HCT116 (cell line): Measurements from ENCODE around the gene SLC25A21. TPM values are rescaled to one million over a fixed set of nuclear protein-coding genes. Genes with fewer than 3 reads are reported as not detected.

Source experiments
- ATAC-seq: fragments of 200-7000 bp; cut with Tn5 transposase; 2 replicates; pipeline ENCODE4 v1.9.1; 2020; ENCODE audit warnings: mild to moderate bottlenecking, moderate library complexity
- BruUV-seq: library from RNA; stranded (reverse); fragments of 400-500 nt; replicated peaks from 2 replicates; lab custom pipeline; 2021; lab: Mats Ljungman, UMichigan
- CTCF ChIA-PET: fragments of 300-600 bp; sonication (Branson Sonifier 250); formaldehyde crosslinking; loops from one replicate; lab custom pipeline; 2021; ENCODE audit warnings: antibody characterized with exemption; lab: Charles Lee
- POLR2A ChIA-PET: fragments of 300-600, 350-600 bp; sonication (Branson Sonifier 250); formaldehyde crosslinking; loops from one replicate; lab custom pipeline; 2021; ENCODE audit warnings: antibody characterized with exemption; lab: Charles Lee
- RAD21 ChIA-PET, 2 experiments: fragments of 300-600 bp; sonication (Branson Sonifier 250); formaldehyde crosslinking; loops; one replicate each; lab custom pipeline; 2023; ENCODE audit warnings: low total read pairs in 2 of 2; ENCODE audit not compliant: uncharacterized antibody in 2 of 2, unreplicated experiment in 2 of 2, low non-redundant PET in 1 of 2; lab: Charles Lee
- DNase-seq: peaks from one replicate; pipeline ENCODE4 v3.0.0-alpha.2; 2010; ENCODE audit warnings: low read depth, low spot score
- H2AFZ ChIP-seq: fragments of 200-600 bp; shearing (Covaris generic), sonication (generic); 2 replicates; pipeline ENCODE4 v1.6.1; 2017; ENCODE audit warnings: low read depth, mixed run types, mixed read lengths, antibody characterized with exemption, low read length; ENCODE audit not compliant: poor library complexity, severe bottlenecking
- H3K27ac ChIP-seq: 2 replicates; pipeline ENCODE4 v1.5.1; 2012; ENCODE audit warnings: low read depth, low read length
- H3K27me3 ChIP-seq: fragments of 200-600 bp; sonication (generic); 2 replicates; pipeline ENCODE4 v1.6.1; 2016; ENCODE audit warnings: mixed run types, low read length, mixed read lengths; ENCODE audit not compliant: insufficient read depth
- H3K36me3 ChIP-seq, 2 experiments: fragments of 200-500 bp in 1 of 2; fragments of 200-600 bp in 1 of 2; sonication (Bioruptor generic) in 1 of 2; sonication (generic) in 1 of 2; 2 replicates each; pipeline versions ENCODE4 v1.5.1 to v1.6.1; 2014 to 2016; ENCODE audit warnings: low read length in 2 of 2, inconsistent platforms in 1 of 2, mixed read lengths in 1 of 2, mixed run types in 1 of 2; ENCODE audit not compliant: insufficient read depth in 2 of 2, control insufficient read depth in 1 of 2
- H3K4me1 ChIP-seq, 2 experiments: fragments of 200-600 bp in 1 of 2; sonication (generic) in 1 of 2; 2 replicates each; pipeline versions ENCODE4 v1.5.1 to v1.6.1; 2012 to 2017; ENCODE audit warnings: low read length in 2 of 2, inconsistent platforms in 1 of 2, mild to moderate bottlenecking in 1 of 2, mixed read lengths in 1 of 2, mixed run types in 1 of 2, moderate library complexity in 1 of 2; ENCODE audit not compliant: insufficient read depth in 2 of 2, control insufficient read depth in 1 of 2
- H3K4me2 ChIP-seq: fragments of 200-600 bp; sonication (generic); 2 replicates; pipeline ENCODE4 v1.6.1; 2017; ENCODE audit warnings: mixed run types, low read length, mixed read lengths
- H3K4me3 ChIP-seq, 2 experiments: fragments of 200-600 bp in 1 of 2; sonication (generic) in 1 of 2; replicated peaks in 1 of 2; 2 replicates each; pipeline ENCODE4 v1.5.1; 2011 to 2016; ENCODE audit warnings: low read length in 2 of 2, control low read depth in 1 of 2, low read depth in 1 of 2, mild to moderate bottlenecking in 1 of 2, mixed read lengths in 1 of 2, mixed run types in 1 of 2
- H3K79me2 ChIP-seq: fragments of 200-600 bp; sonication (generic); 2 replicates; pipeline ENCODE4 v1.6.1; 2017; ENCODE audit warnings: mild to moderate bottlenecking, mixed run types, low read length, moderate library complexity, mixed read lengths; ENCODE audit not compliant: insufficient read depth
- H3K9ac ChIP-seq: fragments of 200-600 bp; sonication (generic); 2 replicates; pipeline ENCODE4 v1.6.1; 2016; ENCODE audit warnings: low read length, mixed read lengths
- H3K9me2 ChIP-seq: fragments of 200-600 bp; sonication (generic), shearing (Covaris generic); 2 replicates; pipeline ENCODE4 v1.6.1; 2017; ENCODE audit warnings: mixed run types, mild to moderate bottlenecking, moderate library complexity; ENCODE audit not compliant: insufficient read depth
- H3K9me3 ChIP-seq, 2 experiments: fragments of 200-500 bp in 1 of 2; fragments of 200-600 bp in 1 of 2; sonication (Bioruptor generic) in 1 of 2; sonication (generic) in 1 of 2; 2 replicates each; pipeline ENCODE4 v1.6.1; 2014 to 2017; ENCODE audit warnings: low read length in 2 of 2, mixed read lengths in 2 of 2, inconsistent platforms in 1 of 2, low read depth in 1 of 2, mild to moderate bottlenecking in 1 of 2, mixed run types in 1 of 2, moderate library complexity in 1 of 2; ENCODE audit not compliant: control insufficient read depth in 1 of 2, insufficient read depth in 1 of 2
- H4K20me1 ChIP-seq: fragments of 200-600 bp; sonication (generic), shearing (Covaris generic); 2 replicates; pipeline ENCODE4 v1.6.1; 2017; ENCODE audit warnings: mixed run types, mild to moderate bottlenecking, moderate library complexity; ENCODE audit not compliant: insufficient read depth
- CEBPB ChIP-seq: IDR thresholded peaks from 2 replicates; pipeline ENCODE4 v1.6.1; 2012; ENCODE audit warnings: low read depth
- ELF1 ChIP-seq: IDR thresholded peaks from 2 replicates; pipeline ENCODE4 v1.6.1; 2012; ENCODE audit warnings: low read depth, borderline replicate concordance
- EZH2 ChIP-seq: fragments of 200-600 bp; sonication (generic); IDR thresholded peaks from 2 replicates; pipeline ENCODE4 v1.6.1; 2017; ENCODE audit warnings: antibody characterized with exemption, mixed run types
- FOSL1 ChIP-seq: IDR thresholded peaks from 2 replicates; pipeline ENCODE4 v1.6.1; 2012; ENCODE audit warnings: low read depth
- RAD21 ChIP-seq: IDR thresholded peaks from 2 replicates; pipeline ENCODE4 v1.6.1; 2012; ENCODE audit warnings: low read depth, mild to moderate bottlenecking
- SIN3A ChIP-seq: IDR thresholded peaks from 2 replicates; pipeline ENCODE4 v1.6.1; 2012; ENCODE audit warnings: low read depth
- SRF ChIP-seq: IDR thresholded peaks from 2 replicates; pipeline ENCODE4 v1.6.1; 2012; ENCODE audit warnings: low read depth
- YY1 ChIP-seq: IDR thresholded peaks from 2 replicates; pipeline ENCODE4 v1.6.1; 2011; ENCODE audit warnings: low read length, low read depth, moderate library complexity, mild to moderate bottlenecking; ENCODE audit not compliant: insufficient replicate concordance; ENCODE audit errors: extremely low read depth
- ZNF274 ChIP-seq: fragments of 200-500 bp; sonication (Bioruptor generic); IDR thresholded peaks from 2 replicates; pipeline ENCODE4 v1.6.1; 2014; ENCODE audit warnings: mild to moderate bottlenecking, low read depth, low read length, inconsistent platforms
- intact Hi-C: fragments of 100-400 bp; cut with micrococcal nuclease; formaldehyde crosslinking; loops from 2 replicates; pipeline ENCODE4 v1.10.0; 2022
- total RNA-seq: library from RNA; stranded (reverse); gene quantifications from one replicate; pipeline ENCODE4 v1.2.1, GENCODE V29; 2021; ENCODE audit not compliant: unreplicated experiment
- TF ChIP-seq, protein P1 (sequence below), 3 experiments: fragments of 200-600 bp in 1 of 3; sonication (generic) in 1 of 3; IDR thresholded peaks in 2 of 3; conservative IDR thresholded peaks in 1 of 3; 2 replicates each; pipeline ENCODE4 v1.5.1; 2012 to 2017; ENCODE audit warnings: low read depth in 2 of 3, low read length in 2 of 3, antibody characterized with exemption in 1 of 3, borderline replicate concordance in 1 of 3, control low read depth in 1 of 3, mild to moderate bottlenecking in 1 of 3, mixed read lengths in 1 of 3, mixed run types in 1 of 3, moderate library complexity in 1 of 3; ENCODE audit not compliant: insufficient read depth in 1 of 3
- TF ChIP-seq, protein P2 (sequence below): IDR thresholded peaks from 2 replicates; pipeline ENCODE4 v1.6.1; 2012; ENCODE audit warnings: low read depth
- TF ChIP-seq, protein P3 (sequence below): IDR thresholded peaks from 2 replicates; pipeline ENCODE4 v1.6.1; 2012

SLC25A21 gene
- total RNA-seq, 1 experiment from 2014 or later = 3.5 TPM

DNA sequence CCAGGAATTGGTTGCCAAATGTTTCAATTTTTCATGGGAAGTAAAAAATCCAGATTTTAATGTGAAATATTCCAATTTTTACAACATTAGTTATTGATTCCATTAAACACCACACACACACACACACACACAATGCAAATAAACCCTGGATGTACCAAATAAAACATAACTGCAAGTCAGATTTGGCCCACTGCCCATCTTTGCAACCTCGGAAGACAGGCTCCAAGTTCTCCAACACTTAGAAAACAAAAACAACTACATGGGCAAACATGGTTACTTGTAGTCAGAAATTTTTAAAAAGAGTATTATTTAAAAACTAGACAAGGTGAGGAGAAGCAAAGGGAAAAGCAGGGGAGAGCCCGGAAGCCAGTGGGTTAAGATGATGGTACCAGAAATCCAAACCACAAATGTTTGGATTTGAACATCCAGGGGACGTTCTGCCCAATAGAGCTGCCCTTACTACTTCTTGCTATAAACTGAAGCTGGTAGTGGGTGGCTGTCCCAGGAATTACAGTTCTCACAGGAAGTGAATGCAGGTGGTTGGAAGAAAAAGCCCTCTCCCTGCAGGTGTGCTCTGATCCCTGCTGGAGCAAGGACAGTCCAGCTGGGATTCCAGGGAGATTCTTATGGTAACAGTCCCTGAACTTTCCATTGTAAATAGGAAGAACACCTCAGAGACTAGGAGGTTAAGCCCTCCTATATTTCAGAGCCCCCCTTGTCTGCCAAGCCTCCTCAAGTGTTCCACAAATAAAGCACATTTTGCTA is 111.7 kb downstream of the SLC25A21 start:
- Histone ChIP-seq H3K9ac (no peak overlapping the region), H3K9me2 (no peaks in the 10 kb centered on the region), H3K27ac (no peak overlapping the region), H3K79me2 (no peaks in the 10 kb centered on the region), H3K27me3 (no peaks in the 10 kb centered on the region), H3K4me2 (no peak overlapping the region), H4K20me1 (no peaks in the 10 kb centered on the region), H3K36me3 (no peaks in the 10 kb centered on the region), H3K9me3 (no peaks in the 10 kb centered on the region), H2AFZ (no peak overlapping the region), H3K4me1 (0 out of 4 replicates have a peak, but pooled peaks cover 0 to 4% of the 10 kb centered on the region in 2 experiments), H3K4me3 (no peak overlapping the region)
- ChIA-PET CTCF (no interaction called here), RAD21 (no interaction called here), POLR2A (no interaction called here)
- no TSS peak for BruUV-seq
- ATAC-seq = no peak
- TF ChIP-seq CEBPB (no peak), EZH2 (no peak), FOSL1 (no peak), ZNF274 (no peak), SIN3A (no peak), ELF1 (no peak), YY1 (no peak), SRF (no peak), RAD21 (no peak)
- TF ChIP-seq, protein P1, sequence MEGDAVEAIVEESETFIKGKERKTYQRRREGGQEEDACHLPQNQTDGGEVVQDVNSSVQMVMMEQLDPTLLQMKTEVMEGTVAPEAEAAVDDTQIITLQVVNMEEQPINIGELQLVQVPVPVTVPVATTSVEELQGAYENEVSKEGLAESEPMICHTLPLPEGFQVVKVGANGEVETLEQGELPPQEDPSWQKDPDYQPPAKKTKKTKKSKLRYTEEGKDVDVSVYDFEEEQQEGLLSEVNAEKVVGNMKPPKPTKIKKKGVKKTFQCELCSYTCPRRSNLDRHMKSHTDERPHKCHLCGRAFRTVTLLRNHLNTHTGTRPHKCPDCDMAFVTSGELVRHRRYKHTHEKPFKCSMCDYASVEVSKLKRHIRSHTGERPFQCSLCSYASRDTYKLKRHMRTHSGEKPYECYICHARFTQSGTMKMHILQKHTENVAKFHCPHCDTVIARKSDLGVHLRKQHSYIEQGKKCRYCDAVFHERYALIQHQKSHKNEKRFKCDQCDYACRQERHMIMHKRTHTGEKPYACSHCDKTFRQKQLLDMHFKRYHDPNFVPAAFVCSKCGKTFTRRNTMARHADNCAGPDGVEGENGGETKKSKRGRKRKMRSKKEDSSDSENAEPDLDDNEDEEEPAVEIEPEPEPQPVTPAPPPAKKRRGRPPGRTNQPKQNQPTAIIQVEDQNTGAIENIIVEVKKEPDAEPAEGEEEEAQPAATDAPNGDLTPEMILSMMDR (IDR thresholded peaks at IDR 0.05 in 2 of 3, conservative IDR thresholded peaks at IDR 0.05 in 1 of 3; ENCODE audit: borderline replicate concordance in 1 of 3, insufficient read depth in 1 of 3, low read depth in 2 of 3, low read length in 2 of 3) = no peak
- TF ChIP-seq, protein P2, sequence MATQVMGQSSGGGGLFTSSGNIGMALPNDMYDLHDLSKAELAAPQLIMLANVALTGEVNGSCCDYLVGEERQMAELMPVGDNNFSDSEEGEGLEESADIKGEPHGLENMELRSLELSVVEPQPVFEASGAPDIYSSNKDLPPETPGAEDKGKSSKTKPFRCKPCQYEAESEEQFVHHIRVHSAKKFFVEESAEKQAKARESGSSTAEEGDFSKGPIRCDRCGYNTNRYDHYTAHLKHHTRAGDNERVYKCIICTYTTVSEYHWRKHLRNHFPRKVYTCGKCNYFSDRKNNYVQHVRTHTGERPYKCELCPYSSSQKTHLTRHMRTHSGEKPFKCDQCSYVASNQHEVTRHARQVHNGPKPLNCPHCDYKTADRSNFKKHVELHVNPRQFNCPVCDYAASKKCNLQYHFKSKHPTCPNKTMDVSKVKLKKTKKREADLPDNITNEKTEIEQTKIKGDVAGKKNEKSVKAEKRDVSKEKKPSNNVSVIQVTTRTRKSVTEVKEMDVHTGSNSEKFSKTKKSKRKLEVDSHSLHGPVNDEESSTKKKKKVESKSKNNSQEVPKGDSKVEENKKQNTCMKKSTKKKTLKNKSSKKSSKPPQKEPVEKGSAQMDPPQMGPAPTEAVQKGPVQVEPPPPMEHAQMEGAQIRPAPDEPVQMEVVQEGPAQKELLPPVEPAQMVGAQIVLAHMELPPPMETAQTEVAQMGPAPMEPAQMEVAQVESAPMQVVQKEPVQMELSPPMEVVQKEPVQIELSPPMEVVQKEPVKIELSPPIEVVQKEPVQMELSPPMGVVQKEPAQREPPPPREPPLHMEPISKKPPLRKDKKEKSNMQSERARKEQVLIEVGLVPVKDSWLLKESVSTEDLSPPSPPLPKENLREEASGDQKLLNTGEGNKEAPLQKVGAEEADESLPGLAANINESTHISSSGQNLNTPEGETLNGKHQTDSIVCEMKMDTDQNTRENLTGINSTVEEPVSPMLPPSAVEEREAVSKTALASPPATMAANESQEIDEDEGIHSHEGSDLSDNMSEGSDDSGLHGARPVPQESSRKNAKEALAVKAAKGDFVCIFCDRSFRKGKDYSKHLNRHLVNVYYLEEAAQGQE = no peak
- TF ChIP-seq, protein P3, sequence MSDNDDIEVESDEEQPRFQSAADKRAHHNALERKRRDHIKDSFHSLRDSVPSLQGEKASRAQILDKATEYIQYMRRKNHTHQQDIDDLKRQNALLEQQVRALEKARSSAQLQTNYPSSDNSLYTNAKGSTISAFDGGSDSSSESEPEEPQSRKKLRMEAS = no peak
- no peak for DNase-seq
- intact Hi-C loops = no loop called here
